LNCaP clone FGC (cell line): ENCODE results near the gene BPIFB4.

Source experiments
- DNase-seq: peaks from one replicate; pipeline ENCODE4 v3.0.0-alpha.2; 2011; ENCODE audit warnings: low read depth
- H3K4me3 ChIP-seq: 2 replicates; pipeline ENCODE4 v1.5.1; 2011; ENCODE audit warnings: mild to moderate bottlenecking, low read depth, low read length, control low read depth
- TF ChIP-seq, protein P1 (sequence below): IDR thresholded peaks from 2 replicates; pipeline ENCODE4 v1.5.1; 2012; ENCODE audit warnings: mild to moderate bottlenecking; ENCODE audit not compliant: control insufficient read depth, insufficient read depth; ENCODE audit errors: extremely low read depth

The BPIFB4 gene

DNA sequence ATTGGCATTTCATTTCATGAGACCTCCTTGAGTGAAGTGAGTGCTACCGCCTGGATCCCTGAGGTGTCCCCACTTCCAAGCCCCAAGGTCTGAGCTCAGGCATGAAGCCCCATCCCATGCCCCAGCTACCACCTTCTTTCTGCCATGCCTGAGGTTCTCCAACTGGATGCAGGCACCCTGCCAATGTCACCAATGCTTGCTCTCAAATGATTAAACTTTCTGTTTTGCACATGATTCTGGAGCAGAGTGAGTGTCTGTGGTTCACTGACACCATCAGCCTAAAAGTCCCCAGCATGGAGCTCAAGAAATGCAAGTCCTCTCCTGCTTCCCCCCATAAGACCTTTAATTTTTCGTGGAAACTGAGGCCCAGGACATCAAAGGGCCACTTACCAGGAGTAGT, 44.8 kb downstream of the BPIFB4 start:
- H3K4me3 ChIP-seq, result no peak overlapping the region
- no peak for DNase-seq
- TF ChIP-seq, protein P1, sequence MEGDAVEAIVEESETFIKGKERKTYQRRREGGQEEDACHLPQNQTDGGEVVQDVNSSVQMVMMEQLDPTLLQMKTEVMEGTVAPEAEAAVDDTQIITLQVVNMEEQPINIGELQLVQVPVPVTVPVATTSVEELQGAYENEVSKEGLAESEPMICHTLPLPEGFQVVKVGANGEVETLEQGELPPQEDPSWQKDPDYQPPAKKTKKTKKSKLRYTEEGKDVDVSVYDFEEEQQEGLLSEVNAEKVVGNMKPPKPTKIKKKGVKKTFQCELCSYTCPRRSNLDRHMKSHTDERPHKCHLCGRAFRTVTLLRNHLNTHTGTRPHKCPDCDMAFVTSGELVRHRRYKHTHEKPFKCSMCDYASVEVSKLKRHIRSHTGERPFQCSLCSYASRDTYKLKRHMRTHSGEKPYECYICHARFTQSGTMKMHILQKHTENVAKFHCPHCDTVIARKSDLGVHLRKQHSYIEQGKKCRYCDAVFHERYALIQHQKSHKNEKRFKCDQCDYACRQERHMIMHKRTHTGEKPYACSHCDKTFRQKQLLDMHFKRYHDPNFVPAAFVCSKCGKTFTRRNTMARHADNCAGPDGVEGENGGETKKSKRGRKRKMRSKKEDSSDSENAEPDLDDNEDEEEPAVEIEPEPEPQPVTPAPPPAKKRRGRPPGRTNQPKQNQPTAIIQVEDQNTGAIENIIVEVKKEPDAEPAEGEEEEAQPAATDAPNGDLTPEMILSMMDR, result no peak

DNA sequence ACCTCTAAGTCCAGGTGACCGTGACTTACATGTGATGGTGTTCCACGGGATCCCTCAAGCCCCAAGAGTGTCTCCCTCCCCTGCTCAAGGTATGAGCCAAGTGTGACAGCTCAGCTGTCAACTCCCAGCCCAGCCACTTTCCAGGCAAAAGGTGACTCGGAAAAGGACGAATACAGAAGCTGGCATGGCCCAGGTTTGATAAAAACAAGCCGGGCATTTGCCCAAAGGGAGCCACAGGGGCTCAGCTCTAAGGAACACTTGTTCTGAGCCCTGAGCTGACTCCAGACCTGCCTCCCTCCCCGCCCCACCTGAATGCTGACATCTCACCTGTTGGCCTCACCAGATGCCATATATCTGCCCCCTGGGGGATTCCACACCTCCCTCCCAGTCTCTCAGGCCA, 45.6 kb downstream of the BPIFB4 start:
- TF ChIP-seq, protein P1, result no peak
- no peak overlapping the region for H3K4me3 ChIP-seq
- DNase-seq, result no peak

GRCh38 chr20:33125983-33126382, 46.5 kb downstream of the BPIFB4 start:
- TF ChIP-seq, protein P1, result no peak
- DNase-seq, result no peak
- no peak overlapping the region for H3K4me3 ChIP-seq

- no peak overlapping the region for H3K4me3 ChIP-seq
- no peak for DNase-seq
- TF ChIP-seq, protein P1, result no peak
These were observed 48.1 kb downstream of the BPIFB4 start for GRCh38 chr20:33127422-33128097.

DNA sequence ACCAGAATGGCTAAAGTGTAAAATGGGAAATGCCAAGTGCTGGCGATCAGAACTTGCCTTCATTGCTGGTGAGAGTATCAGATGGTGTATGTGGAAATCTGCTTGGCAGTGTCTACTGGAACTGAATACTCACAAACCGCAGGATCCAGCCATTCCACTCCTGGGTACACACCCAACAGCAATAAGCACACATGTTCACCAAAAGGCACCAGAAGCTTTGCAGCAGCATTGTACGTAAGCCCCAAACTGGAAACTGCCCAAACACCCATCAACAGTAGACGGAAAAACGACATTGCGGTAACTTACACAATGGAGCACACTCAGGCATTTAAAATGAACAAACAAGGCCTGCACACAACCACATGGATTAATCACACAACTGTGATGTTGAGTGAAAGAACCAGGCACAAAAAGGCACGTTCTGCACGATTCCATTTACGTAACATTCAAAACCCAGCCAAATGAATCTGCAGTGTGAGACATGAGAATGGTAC, 51.2 kb downstream of the BPIFB4 start:
- DNase-seq, result no peak
- H3K4me3 ChIP-seq, result no peak overlapping the region
- TF ChIP-seq, protein P1, result no peak

- no peak overlapping the region for H3K4me3 ChIP-seq
- DNase-seq, result no peak
- TF ChIP-seq, protein P1, result no peak
These were observed 52.6 kb downstream of the BPIFB4 start for GRCh38 chr20:33131949-33132473.
